HepG2 (cell line): ENCODE measurements around the gene NAB2. TPM values are rescaled to one million over a fixed set of nuclear protein-coding genes. Genes with fewer than 3 reads are reported as not detected.

Experiments
- ATF3 ChIP-seq: sonication (generic); formaldehyde crosslinking; IDR thresholded peaks from 2 replicates; pipeline ENCODE4 v1.4.0; 2020; ENCODE audit warnings: missing genetic modification reagents
- CC2D1A ChIP-seq: sonication (generic); formaldehyde crosslinking; IDR thresholded peaks from 2 replicates; pipeline ENCODE4 v1.8.1; 2023; ENCODE audit warnings: mild to moderate bottlenecking, missing genetic modification reagents
- E2F2 ChIP-seq: sonication (generic); formaldehyde crosslinking; IDR thresholded peaks from 2 replicates; pipeline ENCODE4 v1.4.0; 2020; ENCODE audit warnings: missing genetic modification reagents, borderline replicate concordance
- FOXK2 ChIP-seq: fragments of 450-650 bp; IDR thresholded peaks from 2 replicates; pipeline ENCODE4 v1.6.1; 2016
- IRF1 ChIP-seq: sonication (generic); formaldehyde crosslinking; IDR thresholded peaks from 2 replicates; pipeline ENCODE4 v1.4.0; 2020; ENCODE audit warnings: low read depth, mild to moderate bottlenecking, missing genetic modification reagents
- KDM4B ChIP-seq: sonication (generic); formaldehyde crosslinking; IDR thresholded peaks from 2 replicates; pipeline ENCODE4 v1.4.0; 2020; ENCODE audit warnings: missing genetic modification reagents
- KMT2A ChIP-seq: sonication (generic); formaldehyde crosslinking; IDR thresholded peaks from 2 replicates; pipeline ENCODE4 v1.4.0; 2020; ENCODE audit warnings: missing genetic modification reagents
- KMT2B ChIP-seq: IDR thresholded peaks from 2 replicates; pipeline ENCODE4 v1.6.1; 2016; ENCODE audit warnings: missing genetic modification reagents, missing compliant biosample characterization
- LRRFIP1 ChIP-seq: sonication (generic); formaldehyde crosslinking; conservative IDR thresholded peaks from 2 replicates; pipeline ENCODE4 v1.4.0; 2020; ENCODE audit warnings: missing genetic modification reagents
- NFE2 ChIP-seq: sonication (generic); formaldehyde crosslinking; IDR thresholded peaks from 2 replicates; pipeline ENCODE4 v1.4.0; 2020; ENCODE audit warnings: missing genetic modification reagents
- PATZ1 ChIP-seq: sonication (generic); formaldehyde crosslinking; IDR thresholded peaks from 2 replicates; pipeline ENCODE4 v1.4.0; 2020; ENCODE audit warnings: missing genetic modification reagents
- PHF20 ChIP-seq: sonication (generic); formaldehyde crosslinking; IDR thresholded peaks from 2 replicates; pipeline ENCODE4 v1.5.0; 2020; ENCODE audit warnings: mild to moderate bottlenecking, missing genetic modification reagents
- RAD21 ChIP-seq: fragments of 450-650 bp; formaldehyde crosslinking; IDR thresholded peaks from 2 replicates; pipeline ENCODE4 v1.5.0; 2020; ENCODE audit warnings: mild to moderate bottlenecking
- SPEN ChIP-seq: sonication (generic); formaldehyde crosslinking; IDR thresholded peaks from 2 replicates; pipeline ENCODE4 v1.5.1; 2020; ENCODE audit warnings: low read depth, mild to moderate bottlenecking, missing genetic modification reagents
- THAP7 ChIP-seq: sonication (generic); formaldehyde crosslinking; IDR thresholded peaks from 2 replicates; pipeline ENCODE4 v1.8.1; 2023; ENCODE audit warnings: mild to moderate bottlenecking, missing genetic modification reagents
- ZFP91 ChIP-seq: sonication (generic); formaldehyde crosslinking; IDR thresholded peaks from 2 replicates; pipeline ENCODE4 v1.9.0; 2022; ENCODE audit warnings: missing genetic modification reagents, mild to moderate bottlenecking, borderline replicate concordance
- ZFX ChIP-seq: sonication (generic); formaldehyde crosslinking; IDR thresholded peaks from 2 replicates; pipeline ENCODE4 v1.4.0; 2020; ENCODE audit warnings: mild to moderate bottlenecking, low read depth, missing genetic modification reagents, moderate library complexity
- ZMAT5 ChIP-seq: sonication (generic); formaldehyde crosslinking; IDR thresholded peaks from 2 replicates; pipeline ENCODE4 v1.5.0; 2020; ENCODE audit warnings: mild to moderate bottlenecking, low read depth, missing genetic modification reagents, borderline replicate concordance
- ZNF230 ChIP-seq: sonication (generic); formaldehyde crosslinking; IDR thresholded peaks from 2 replicates; pipeline ENCODE4 v1.4.0; 2020; ENCODE audit warnings: mild to moderate bottlenecking, missing genetic modification reagents
- ZNF598 ChIP-seq: sonication (generic); formaldehyde crosslinking; IDR thresholded peaks from 2 replicates; pipeline ENCODE4 v1.5.1; 2020; ENCODE audit warnings: mild to moderate bottlenecking, missing genetic modification reagents, borderline replicate concordance
- polyA plus RNA-seq, 8 experiments: library from polyadenylated mRNA; depleted of rRNA in 3 of 8; stranded (reverse) in 7 of 8; unstranded in 1 of 8; fragments of >200 nt; fragmentation: Illumina TruSeq in 4 of 8; extraction: Trizol in 4 of 8; gene quantifications; 2 replicates each; pipeline versions ENCODE4 v1.2.1 to v1.2.3, GENCODE V29; 2011 to 2016; ENCODE audit warnings: low read depth in 4 of 8, missing spikeins in 1 of 8, mixed read lengths in 1 of 8; ENCODE audit not compliant: insufficient read depth in 1 of 8
- total RNA-seq, 5 experiments: library from RNA; depleted of rRNA; stranded (reverse); fragments of >200 nt; fragmentation: Illumina TruSeq; extraction: Trizol; gene quantifications; 2 replicates each; pipeline ENCODE4 v1.2.3, GENCODE V29; 2016; ENCODE audit warnings: low read depth in 1 of 5

Gene NAB2
- total and polyA plus RNA-seq, 2 of the 13 experiments (the other 11 are each of a cell fraction or from before 2014, with no cell fraction given) = 11.7 to 12.9 TPM

- TF ChIP-seq IRF1 (CRISPR knock-in tag) (no peak), FOXK2 (no peak), KDM4B (CRISPR knock-in tag) (no peak), ZFX (no peak), E2F2 (CRISPR knock-in tag) (no peak), KMT2A (CRISPR knock-in tag) (no peak), LRRFIP1 (no peak), THAP7 (CRISPR knock-in tag) (no peak), ZFP91 (CRISPR knock-in tag) (no peak), ZNF230 (CRISPR knock-in tag) (no peak), ZMAT5 (CRISPR knock-in tag) (no peak), RAD21 (CRISPR knock-in tag) (peak; percentile 90), ATF3 (CRISPR knock-in tag) (no peak), PATZ1 (CRISPR knock-in tag) (0 out of 2 replicates have a peak, but pooled peaks have one; percentile 28), CC2D1A (no peak), ZNF598 (CRISPR knock-in tag) (no peak), PHF20 (CRISPR knock-in tag) (no peak), SPEN (CRISPR knock-in tag) (no peak), KMT2B (CRISPR knock-in tag) (no peak), NFE2 (CRISPR knock-in tag) (no peak)
These were observed 4.7 kb downstream of the NAB2 start (continued) for GRCh38 chr12:57093415-57094207.
